ENCODE results near the gene PERM1. TPM values are rescaled to one million over a fixed set of nuclear protein-coding genes. Genes with fewer than 3 reads are reported as not detected.

Gene PERM1
- total and polyA plus RNA-seq, 2 of the 13 experiments (the other 11 are each of a cell fraction or from before 2014, with no cell fraction given) = 0.04 to 0.29 TPM

DNA sequence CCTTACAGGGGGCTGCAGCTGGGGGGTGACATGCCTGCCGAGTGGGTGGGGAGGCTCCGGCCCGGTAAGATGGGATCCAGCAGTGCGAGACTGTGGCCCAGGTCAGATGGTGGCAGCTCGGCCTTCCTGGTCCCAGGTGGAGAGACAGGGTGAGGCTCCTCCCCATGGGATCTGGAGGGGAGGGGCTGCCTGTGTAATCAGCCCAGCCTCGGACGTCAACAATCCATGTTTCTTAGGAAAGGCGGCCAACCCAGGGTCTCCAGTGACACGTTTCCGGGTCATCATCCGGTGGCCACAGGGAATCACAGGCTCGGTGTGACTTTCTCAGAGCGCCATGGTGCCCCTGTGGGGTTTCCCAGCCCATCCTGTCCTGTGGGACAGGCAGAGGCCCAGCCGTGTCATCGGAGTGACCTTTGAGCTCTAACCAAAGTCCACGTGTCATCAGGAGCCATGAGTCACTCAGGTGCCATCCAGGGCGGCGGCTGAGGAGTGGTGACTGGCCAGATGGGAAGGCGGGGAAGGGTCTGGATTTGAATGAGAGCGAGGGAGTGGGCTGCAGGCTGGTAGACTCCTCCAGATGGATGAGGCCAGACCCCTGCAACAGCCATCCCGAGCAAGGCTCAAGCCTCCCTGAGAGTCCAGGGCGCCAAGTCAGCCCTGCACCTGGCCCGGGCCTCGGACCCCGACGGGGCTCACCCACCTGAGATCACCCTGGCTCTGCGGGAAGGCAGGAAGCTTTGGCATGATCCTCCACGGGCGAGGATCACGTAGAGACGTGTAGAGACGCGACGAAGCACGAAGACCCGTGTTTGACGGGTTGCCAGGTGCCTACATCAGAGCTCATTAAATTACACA lies 24.6 kb upstream of the PERM1 start (continued):
- TF ChIP-seq THAP11 (CRISPR knock-in tag; IDR thresholded peaks at IDR 0.05) (peak; percentile 88), ZNF292 (CRISPR knock-in tag; IDR thresholded peaks at IDR 0.05; ENCODE audit: borderline replicate concordance, low read depth) (no peak), RBFOX2 (IDR thresholded peaks at IDR 0.05; ENCODE audit: low read depth, low read length) (peak; percentile 65), TP53 (CRISPR knock-in tag; conservative IDR thresholded peaks at IDR 0.05) (0 out of 2 replicates have a peak, but pooled peaks have one; percentile 60), SETDB1 (CRISPR knock-in tag; IDR thresholded peaks at IDR 0.05; ENCODE audit: borderline replicate concordance) (no peak), ZNF101 (CRISPR knock-in tag; IDR thresholded peaks at IDR 0.05; ENCODE audit: borderline replicate concordance, low read depth) (no peak), MAFF (IDR thresholded peaks at IDR 0.05; ENCODE audit: low read depth, low read length) (no peak), CENPT (CRISPR knock-in tag; IDR thresholded peaks at IDR 0.05; ENCODE audit: low read depth) (no peak), ZNF629 (CRISPR knock-in tag; conservative IDR thresholded peaks at IDR 0.05) (peak; percentile 57)
- TF ChIP-seq, protein P1, sequence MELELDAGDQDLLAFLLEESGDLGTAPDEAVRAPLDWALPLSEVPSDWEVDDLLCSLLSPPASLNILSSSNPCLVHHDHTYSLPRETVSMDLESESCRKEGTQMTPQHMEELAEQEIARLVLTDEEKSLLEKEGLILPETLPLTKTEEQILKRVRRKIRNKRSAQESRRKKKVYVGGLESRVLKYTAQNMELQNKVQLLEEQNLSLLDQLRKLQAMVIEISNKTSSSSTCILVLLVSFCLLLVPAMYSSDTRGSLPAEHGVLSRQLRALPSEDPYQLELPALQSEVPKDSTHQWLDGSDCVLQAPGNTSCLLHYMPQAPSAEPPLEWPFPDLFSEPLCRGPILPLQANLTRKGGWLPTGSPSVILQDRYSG (CRISPR knock-in tag; IDR thresholded peaks at IDR 0.05) = no peak
- TF ChIP-seq, protein P2, sequence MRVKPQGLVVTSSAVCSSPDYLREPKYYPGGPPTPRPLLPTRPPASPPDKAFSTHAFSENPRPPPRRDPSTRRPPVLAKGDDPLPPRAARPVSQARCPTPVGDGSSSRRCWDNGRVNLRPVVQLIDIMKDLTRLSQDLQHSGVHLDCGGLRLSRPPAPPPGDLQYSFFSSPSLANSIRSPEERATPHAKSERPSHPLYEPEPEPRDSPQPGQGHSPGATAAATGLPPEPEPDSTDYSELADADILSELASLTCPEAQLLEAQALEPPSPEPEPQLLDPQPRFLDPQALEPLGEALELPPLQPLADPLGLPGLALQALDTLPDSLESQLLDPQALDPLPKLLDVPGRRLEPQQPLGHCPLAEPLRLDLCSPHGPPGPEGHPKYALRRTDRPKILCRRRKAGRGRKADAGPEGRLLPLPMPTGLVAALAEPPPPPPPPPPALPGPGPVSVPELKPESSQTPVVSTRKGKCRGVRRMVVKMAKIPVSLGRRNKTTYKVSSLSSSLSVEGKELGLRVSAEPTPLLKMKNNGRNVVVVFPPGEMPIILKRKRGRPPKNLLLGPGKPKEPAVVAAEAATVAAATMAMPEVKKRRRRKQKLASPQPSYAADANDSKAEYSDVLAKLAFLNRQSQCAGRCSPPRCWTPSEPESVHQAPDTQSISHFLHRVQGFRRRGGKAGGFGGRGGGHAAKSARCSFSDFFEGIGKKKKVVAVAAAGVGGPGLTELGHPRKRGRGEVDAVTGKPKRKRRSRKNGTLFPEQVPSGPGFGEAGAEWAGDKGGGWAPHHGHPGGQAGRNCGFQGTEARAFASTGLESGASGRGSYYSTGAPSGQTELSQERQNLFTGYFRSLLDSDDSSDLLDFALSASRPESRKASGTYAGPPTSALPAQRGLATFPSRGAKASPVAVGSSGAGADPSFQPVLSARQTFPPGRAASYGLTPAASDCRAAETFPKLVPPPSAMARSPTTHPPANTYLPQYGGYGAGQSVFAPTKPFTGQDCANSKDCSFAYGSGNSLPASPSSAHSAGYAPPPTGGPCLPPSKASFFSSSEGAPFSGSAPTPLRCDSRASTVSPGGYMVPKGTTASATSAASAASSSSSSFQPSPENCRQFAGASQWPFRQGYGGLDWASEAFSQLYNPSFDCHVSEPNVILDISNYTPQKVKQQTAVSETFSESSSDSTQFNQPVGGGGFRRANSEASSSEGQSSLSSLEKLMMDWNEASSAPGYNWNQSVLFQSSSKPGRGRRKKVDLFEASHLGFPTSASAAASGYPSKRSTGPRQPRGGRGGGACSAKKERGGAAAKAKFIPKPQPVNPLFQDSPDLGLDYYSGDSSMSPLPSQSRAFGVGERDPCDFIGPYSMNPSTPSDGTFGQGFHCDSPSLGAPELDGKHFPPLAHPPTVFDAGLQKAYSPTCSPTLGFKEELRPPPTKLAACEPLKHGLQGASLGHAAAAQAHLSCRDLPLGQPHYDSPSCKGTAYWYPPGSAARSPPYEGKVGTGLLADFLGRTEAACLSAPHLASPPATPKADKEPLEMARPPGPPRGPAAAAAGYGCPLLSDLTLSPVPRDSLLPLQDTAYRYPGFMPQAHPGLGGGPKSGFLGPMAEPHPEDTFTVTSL (CRISPR knock-in tag; IDR thresholded peaks at IDR 0.05; ENCODE audit: borderline replicate concordance) = peak; percentile 59; the same call in 1 of the 2 replicates
- TF ChIP-seq, protein P3, sequence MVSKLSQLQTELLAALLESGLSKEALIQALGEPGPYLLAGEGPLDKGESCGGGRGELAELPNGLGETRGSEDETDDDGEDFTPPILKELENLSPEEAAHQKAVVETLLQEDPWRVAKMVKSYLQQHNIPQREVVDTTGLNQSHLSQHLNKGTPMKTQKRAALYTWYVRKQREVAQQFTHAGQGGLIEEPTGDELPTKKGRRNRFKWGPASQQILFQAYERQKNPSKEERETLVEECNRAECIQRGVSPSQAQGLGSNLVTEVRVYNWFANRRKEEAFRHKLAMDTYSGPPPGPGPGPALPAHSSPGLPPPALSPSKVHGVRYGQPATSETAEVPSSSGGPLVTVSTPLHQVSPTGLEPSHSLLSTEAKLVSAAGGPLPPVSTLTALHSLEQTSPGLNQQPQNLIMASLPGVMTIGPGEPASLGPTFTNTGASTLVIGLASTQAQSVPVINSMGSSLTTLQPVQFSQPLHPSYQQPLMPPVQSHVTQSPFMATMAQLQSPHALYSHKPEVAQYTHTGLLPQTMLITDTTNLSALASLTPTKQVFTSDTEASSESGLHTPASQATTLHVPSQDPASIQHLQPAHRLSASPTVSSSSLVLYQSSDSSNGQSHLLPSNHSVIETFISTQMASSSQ (IDR thresholded peaks at IDR 0.05; ENCODE audit: low read depth) = peak; percentile 10; the same call in 1 of the 2 replicates
- TF ChIP-seq, protein P3 (CRISPR knock-in tag; IDR thresholded peaks at IDR 0.05; ENCODE audit: borderline replicate concordance) = peak; percentile 80; the same call in 1 of the 2 replicates
- TF ChIP-seq, protein P4, sequence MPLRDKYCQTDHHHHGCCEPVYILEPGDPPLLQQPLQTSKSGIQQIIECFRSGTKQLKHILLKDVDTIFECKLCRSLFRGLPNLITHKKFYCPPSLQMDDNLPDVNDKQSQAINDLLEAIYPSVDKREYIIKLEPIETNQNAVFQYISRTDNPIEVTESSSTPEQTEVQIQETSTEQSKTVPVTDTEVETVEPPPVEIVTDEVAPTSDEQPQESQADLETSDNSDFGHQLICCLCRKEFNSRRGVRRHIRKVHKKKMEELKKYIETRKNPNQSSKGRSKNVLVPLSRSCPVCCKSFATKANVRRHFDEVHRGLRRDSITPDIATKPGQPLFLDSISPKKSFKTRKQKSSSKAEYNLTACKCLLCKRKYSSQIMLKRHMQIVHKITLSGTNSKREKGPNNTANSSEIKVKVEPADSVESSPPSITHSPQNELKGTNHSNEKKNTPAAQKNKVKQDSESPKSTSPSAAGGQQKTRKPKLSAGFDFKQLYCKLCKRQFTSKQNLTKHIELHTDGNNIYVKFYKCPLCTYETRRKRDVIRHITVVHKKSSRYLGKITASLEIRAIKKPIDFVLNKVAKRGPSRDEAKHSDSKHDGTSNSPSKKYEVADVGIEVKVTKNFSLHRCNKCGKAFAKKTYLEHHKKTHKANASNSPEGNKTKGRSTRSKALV (CRISPR knock-in tag; IDR thresholded peaks at IDR 0.05) = no peak; the same call in 1 of the 2 replicates
